Neuronal stem cell (in vitro differentiated cells): ENCODE measurements around the gene SLC26A11.

Experiments
- DNase-seq: peaks from one replicate; pipeline ENCODE4 v3.0.0-alpha.2; 2013; ENCODE audit warnings: low spot score
- H2AFZ ChIP-seq: one replicate; pipeline ENCODE4 v1.6.1; 2013; ENCODE audit warnings: mild to moderate bottlenecking, low read length, inconsistent platforms
- H2AK5ac ChIP-seq: 2 replicates; pipeline ENCODE4 v1.6.1; 2013; ENCODE audit warnings: low read depth, mild to moderate bottlenecking, inconsistent platforms, low read length, moderate library complexity, mixed read lengths
- H2BK120ac ChIP-seq: 2 replicates; pipeline ENCODE4 v1.6.1; 2013; ENCODE audit warnings: low read depth, mild to moderate bottlenecking, inconsistent platforms, low read length, moderate library complexity, mixed read lengths
- H2BK12ac ChIP-seq: one replicate; pipeline ENCODE4 v1.6.1; 2013; ENCODE audit warnings: low read length, inconsistent platforms
- H2BK15ac ChIP-seq: 2 replicates; pipeline ENCODE4 v1.6.1; 2013; ENCODE audit warnings: mild to moderate bottlenecking, low read length, inconsistent platforms, mixed read lengths
- H2BK5ac ChIP-seq: one replicate; pipeline ENCODE4 v1.6.1; 2013; ENCODE audit warnings: inconsistent platforms, mild to moderate bottlenecking, low read length, moderate library complexity
- H3K14ac ChIP-seq: one replicate; pipeline ENCODE4 v1.6.1; 2013; ENCODE audit warnings: low read length, inconsistent platforms
- H3K18ac ChIP-seq: 2 replicates; pipeline ENCODE4 v1.6.1; 2013; ENCODE audit warnings: low read length, inconsistent platforms
- H3K23ac ChIP-seq: 2 replicates; pipeline ENCODE4 v1.6.1; 2013; ENCODE audit warnings: low read depth, mild to moderate bottlenecking, mixed read lengths, low read length, inconsistent platforms; ENCODE audit not compliant: poor library complexity
- H3K27ac ChIP-seq: replicated peaks from 3 replicates; pipeline ENCODE4 v1.5.1; 2013; ENCODE audit warnings: low read length, inconsistent platforms
- H3K27me3 ChIP-seq, 3 experiments: 2 replicates each; pipeline ENCODE4 v1.6.1; 2013; ENCODE audit warnings: low read length in 3 of 3, mild to moderate bottlenecking in 2 of 3, inconsistent platforms in 1 of 3, low read depth in 1 of 3, mixed read lengths in 1 of 3, moderate library complexity in 1 of 3; ENCODE audit not compliant: control insufficient read depth in 3 of 3, insufficient read depth in 3 of 3
- H3K36me3 ChIP-seq, 2 donors: replicated peaks in 1 of 2; 2 replicates each; pipeline ENCODE4 v1.6.1; 2013; ENCODE audit warnings: low read length in 2 of 2; ENCODE audit not compliant: control insufficient read depth in 2 of 2, insufficient read depth in 2 of 2
- H3K4ac ChIP-seq: 2 replicates; pipeline ENCODE4 v1.6.1; 2013; ENCODE audit warnings: inconsistent platforms, mild to moderate bottlenecking, low read length, moderate library complexity
- H3K4me1 ChIP-seq, 2 donors: 1 replicate in 1 of 2; 2 replicates in 1 of 2; pipeline ENCODE4 v1.6.1; 2013; ENCODE audit warnings: low read length in 2 of 2, low read depth in 1 of 2; ENCODE audit not compliant: control insufficient read depth in 2 of 2, insufficient read depth in 1 of 2
- H3K4me2 ChIP-seq: one replicate; pipeline ENCODE4 v1.6.1; 2013; ENCODE audit warnings: mild to moderate bottlenecking, low read length, inconsistent platforms; ENCODE audit not compliant: insufficient read depth, poor library complexity, severe bottlenecking
- H3K4me3 ChIP-seq, 2 donors: 2 replicates each; pipeline ENCODE4 v1.5.1; 2013; ENCODE audit warnings: low read length in 2 of 2, mild to moderate bottlenecking in 2 of 2, inconsistent platforms in 1 of 2, moderate library complexity in 1 of 2
- H3K79me1 ChIP-seq: one replicate; pipeline ENCODE4 v1.6.1; 2013; ENCODE audit warnings: low read depth, mild to moderate bottlenecking, inconsistent platforms, low read length, moderate library complexity
- H3K9ac ChIP-seq: one replicate; pipeline ENCODE4 v1.6.1; 2013; ENCODE audit warnings: mild to moderate bottlenecking, low read depth, low read length, inconsistent platforms; ENCODE audit not compliant: poor library complexity
- H3K9me3 ChIP-seq, 2 donors: replicated peaks in 1 of 2; 2 replicates each; pipeline versions ENCODE3 to v1.6.1; 2013; ENCODE audit warnings: low read length in 2 of 2, mild to moderate bottlenecking in 2 of 2, inconsistent platforms in 1 of 2, low read depth in 1 of 2, mixed read lengths in 1 of 2, moderate library complexity in 1 of 2; ENCODE audit not compliant: control insufficient read depth in 2 of 2, insufficient read depth in 1 of 2
- H4K8ac ChIP-seq: one replicate; pipeline ENCODE4 v1.6.1; 2013; ENCODE audit warnings: low read depth, mild to moderate bottlenecking, inconsistent platforms, low read length, moderate library complexity
- H4K91ac ChIP-seq: one replicate; pipeline ENCODE4 v1.6.1; 2013; ENCODE audit warnings: low read length, low read depth, mild to moderate bottlenecking, inconsistent platforms; ENCODE audit not compliant: poor library complexity
- WGBS, 2 donors: extraction: QIAGEN DNeasy Blood & Tissue Kit; methylation state at CpG; one replicate each; pipeline ENCODE4 v1.1.7; 2013; ENCODE audit warnings: missing lambda C conversion rate in 2 of 2, mixed read lengths in 1 of 2; ENCODE audit not compliant: insufficient read length in 2 of 2, insufficient replicate concordance in 1 of 2; ENCODE audit errors: extremely low coverage in 2 of 2; 5-methylcytosine and 5-hydroxymethylcytosine counted together

SLC26A11 gene

DNA sequence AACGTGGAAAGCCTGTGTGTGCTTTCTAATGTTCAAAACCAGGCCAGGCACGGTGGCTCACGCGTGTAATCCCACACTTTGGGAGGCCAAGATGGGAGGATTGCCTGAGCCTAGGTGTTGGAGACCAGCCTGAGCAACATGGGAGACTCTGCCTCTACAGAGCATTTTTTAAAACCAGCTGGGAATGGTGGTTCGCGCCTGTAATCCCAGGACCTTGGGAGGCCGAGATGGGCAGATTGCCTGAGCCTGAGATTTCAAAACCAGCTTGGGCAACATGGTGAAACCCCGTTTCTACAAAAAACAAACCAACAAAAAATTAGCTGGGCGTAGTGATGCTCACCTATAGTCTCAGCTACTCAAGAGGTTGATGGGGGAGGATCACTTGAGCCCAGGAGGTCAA lies 66.8 kb downstream of the SLC26A11 start:
- Histone ChIP-seq H2BK120ac (no peak overlapping the region), H4K91ac (no peak overlapping the region), H3K27me3 (no peaks in the 10 kb centered on the region), H3K4me3 (no peak overlapping the region), H3K14ac (no peak overlapping the region), H2BK5ac (no peak overlapping the region), H2AFZ (no peak overlapping the region), H4K8ac (no peak overlapping the region), H3K27ac (no peak overlapping the region), H3K79me1 (peaks cover 2% of the 10 kb centered on the region), H3K36me3 (peaks cover 17 to 43% of the 10 kb centered on the region in 2 donors), H2AK5ac (no peak overlapping the region), H3K9me3 (peaks cover 0 to 2% of the 10 kb centered on the region in 2 donors), H2BK12ac (no peak overlapping the region), H2BK15ac (no peak overlapping the region), H3K23ac (no peak overlapping the region), H3K4me1 (peaks cover under 1 to 4% of the 10 kb centered on the region in 2 donors), H3K4ac (no peak overlapping the region), H3K9ac (no peak overlapping the region), H3K18ac (no peak overlapping the region), H3K4me2 (no peak overlapping the region)
- no CpG with 5 or more reads among the region's 9 CpGs for WGBS, 2 donors
- no peak for DNase-seq

DNA sequence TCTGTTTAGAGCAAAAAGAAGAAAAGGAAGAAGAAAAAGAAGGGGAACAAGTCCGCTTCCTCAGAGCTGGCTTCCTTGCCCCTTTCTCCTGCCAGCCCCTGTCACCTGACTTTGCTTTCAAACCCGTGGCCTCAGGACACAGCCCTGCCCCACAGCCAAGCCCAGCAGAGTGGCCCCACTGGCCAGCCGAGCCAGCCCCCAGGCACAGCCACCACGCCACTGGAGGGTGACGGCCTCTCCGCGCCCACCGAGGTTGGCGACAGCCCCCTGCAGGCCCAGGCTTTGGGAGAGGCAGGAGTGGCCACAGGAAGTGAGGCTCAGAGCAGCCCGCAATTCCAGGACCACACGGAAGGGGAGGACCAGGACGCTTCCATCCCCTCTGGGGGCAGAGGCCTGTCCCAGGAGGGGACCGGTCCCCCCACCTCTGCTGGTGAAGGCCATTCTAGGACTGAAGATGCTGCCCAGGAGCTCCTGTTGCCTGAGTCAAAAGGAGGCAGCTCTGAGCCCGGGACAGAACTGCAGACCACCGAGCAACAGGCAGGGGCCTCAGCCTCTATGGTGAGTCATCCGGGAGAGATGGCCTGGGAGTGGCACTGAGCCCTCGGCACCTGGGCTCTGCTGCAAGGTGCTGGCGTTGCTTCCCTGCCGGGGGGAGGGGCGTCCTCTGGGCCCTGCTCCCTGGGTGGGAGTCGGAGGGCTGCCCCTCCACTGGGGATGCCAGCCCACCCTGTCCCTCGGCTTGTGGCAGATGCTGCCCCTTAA lies 67.8 kb downstream of the SLC26A11 start:
- Histone ChIP-seq H2BK15ac (no peak overlapping the region), H2BK120ac (no peak overlapping the region), H3K23ac (peak overlapping the region; percentile 31), H3K14ac (no peak overlapping the region), H3K27me3 (no peaks in the 10 kb centered on the region), H3K79me1 (peaks cover 2% of the 10 kb centered on the region), H3K4ac (no peak overlapping the region), H2BK12ac (peak overlapping the region; percentile 22), H3K4me3 (no peak overlapping the region), H3K4me2 (no peak overlapping the region), H4K91ac (peak overlapping the region; percentile 92), H2AFZ (no peak overlapping the region), H2BK5ac (no peak overlapping the region), H3K36me3 (peaks cover 17 to 43% of the 10 kb centered on the region in 2 donors), H3K9ac (no peak overlapping the region), H4K8ac (peak overlapping the region; percentile 23), H3K4me1 (peaks cover 4 to 9% of the 10 kb centered on the region in 2 donors), H3K27ac (no peak overlapping the region), H2AK5ac (no peak overlapping the region), H3K9me3 (peaks cover 0 to 2% of the 10 kb centered on the region in 2 donors), H3K18ac (peak overlapping the region; percentile 76)
- DNase-seq: no peak
- WGBS, 2 donors: no CpG with 5 or more reads among the region's 22 CpGs

DNA sequence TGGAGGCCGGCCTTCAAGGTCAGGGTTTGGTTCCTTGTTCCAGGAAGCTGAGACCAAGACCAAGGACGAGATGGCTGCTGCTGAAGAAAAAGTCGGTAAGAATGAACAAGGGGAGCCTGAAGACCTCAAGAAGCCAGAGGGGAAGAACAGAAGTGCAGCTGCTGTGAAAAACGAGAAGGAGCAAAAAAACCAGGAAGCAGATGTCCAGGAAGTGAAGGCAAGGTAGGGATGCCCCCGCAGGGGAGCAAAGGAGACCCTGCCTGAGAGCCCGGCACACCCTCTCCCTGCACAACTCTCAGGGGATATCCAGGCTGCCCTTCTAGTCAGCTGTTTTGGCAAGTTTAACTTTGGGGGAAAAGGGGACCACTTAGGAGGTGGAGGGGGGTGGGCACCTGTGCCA lies 69.4 kb downstream of the SLC26A11 start:
- H3K9ac ChIP-seq: no peak overlapping the region
- peaks cover 2% of the 10 kb centered on the region for H3K79me1 ChIP-seq
- H2BK15ac ChIP-seq: no peak overlapping the region
- DNase-seq: no peak
- H2AFZ ChIP-seq: no peak overlapping the region
- no peak overlapping the region for H3K27ac ChIP-seq
- H3K36me3 ChIP-seq: peaks cover 23 to 52% of the 10 kb centered on the region in 2 donors
- no peak overlapping the region for H2BK12ac ChIP-seq
- H3K4ac ChIP-seq: no peak overlapping the region
- no peak overlapping the region for H2BK120ac ChIP-seq
- H2BK5ac ChIP-seq: no peak overlapping the region
- H3K14ac ChIP-seq: no peak overlapping the region
- H3K9me3 ChIP-seq: peaks cover 0 to 2% of the 10 kb centered on the region in 2 donors
- H2AK5ac ChIP-seq: no peak overlapping the region
- H3K4me2 ChIP-seq: no peak overlapping the region
- H3K4me1 ChIP-seq: peaks cover 0 to 12% of the 10 kb centered on the region in 2 donors
- H3K18ac ChIP-seq: no peak overlapping the region
- no peak overlapping the region for H3K4me3 ChIP-seq
- H4K91ac ChIP-seq: no peak overlapping the region
- no CpG with 5 or more reads among the region's 6 CpGs for WGBS, 2 donors
- no peaks in the 10 kb centered on the region for H3K27me3 ChIP-seq
- no peak overlapping the region for H4K8ac ChIP-seq
- H3K23ac ChIP-seq: no peak overlapping the region

DNA sequence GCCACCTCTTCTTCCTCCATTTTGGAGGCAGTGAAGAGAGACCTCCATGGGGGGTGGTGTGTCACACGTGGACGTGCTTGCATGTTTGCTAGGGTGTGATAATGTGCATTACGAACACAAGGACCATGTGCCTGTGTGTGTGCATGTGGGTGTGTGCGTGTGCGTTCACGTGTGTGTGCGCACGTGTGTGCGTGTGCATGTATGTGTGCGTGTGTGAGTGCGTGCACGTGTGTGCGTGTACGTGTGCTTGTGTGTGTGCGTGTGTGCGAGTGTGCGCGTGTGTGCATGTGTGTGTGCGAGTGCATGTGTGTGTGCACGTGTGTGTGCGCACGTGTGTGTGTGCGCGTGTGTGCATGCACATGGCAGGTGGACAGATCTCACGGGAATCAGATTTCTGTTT lies 69.9 kb downstream of the SLC26A11 start:
- H3K9ac ChIP-seq: peak overlapping the region; percentile 51
- no peak overlapping the region for H3K14ac ChIP-seq
- no CpG with 5 or more reads among the region's 25 CpGs for WGBS, 2 donors
- no peak overlapping the region for H4K91ac ChIP-seq
- H2BK5ac ChIP-seq: no peak overlapping the region
- H2AK5ac ChIP-seq: no peak overlapping the region
- H3K4ac ChIP-seq: no peak overlapping the region
- H3K18ac ChIP-seq: no peak overlapping the region
- H2BK15ac ChIP-seq: no peak overlapping the region
- DNase-seq: no peak
- no peak overlapping the region for H3K27ac ChIP-seq
- peaks cover 26 to 58% of the 10 kb centered on the region in 2 donors for H3K36me3 ChIP-seq
- no peak overlapping the region for H2BK120ac ChIP-seq
- peaks cover 0 to 2% of the 10 kb centered on the region in 2 donors for H3K9me3 ChIP-seq
- H2BK12ac ChIP-seq: no peak overlapping the region
- H3K4me1 ChIP-seq: peaks cover 0 to 12% of the 10 kb centered on the region in 2 donors
- H2AFZ ChIP-seq: no peak overlapping the region
- peak overlapping the region; percentile 39 for H3K23ac ChIP-seq
- H4K8ac ChIP-seq: no peak overlapping the region
- H3K27me3 ChIP-seq: no peaks in the 10 kb centered on the region
- H3K4me3 ChIP-seq: peak overlapping the region in 1 of 2 donors; percentile 50
- no peak overlapping the region for H3K4me2 ChIP-seq
- peaks cover 2% of the 10 kb centered on the region for H3K79me1 ChIP-seq
